ENCODE results near the gene GRIK3.

The GRIK3 gene

DNA sequence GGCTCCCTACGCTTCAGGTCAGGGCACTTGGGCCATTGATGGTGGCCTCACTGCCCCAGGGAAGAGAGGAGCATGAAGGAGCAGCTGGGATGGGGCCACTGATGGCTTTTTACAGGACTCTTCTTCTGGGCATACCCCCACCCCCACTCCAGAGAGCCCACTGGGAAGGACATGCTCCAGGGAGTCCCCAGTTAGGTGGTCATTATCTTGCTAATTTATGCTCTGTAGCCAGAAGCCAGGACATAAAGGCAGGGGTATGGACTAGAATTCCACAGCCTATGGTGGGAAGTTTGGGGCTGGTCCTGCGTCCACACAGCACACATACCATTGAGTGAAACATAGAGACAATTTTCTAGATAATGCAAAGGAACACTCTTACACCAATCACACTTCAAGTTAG, 8.8 kb upstream of the GRIK3 start:
- DNase-seq (ENCODE audit: low read depth, low spot score) = no peak

DNA sequence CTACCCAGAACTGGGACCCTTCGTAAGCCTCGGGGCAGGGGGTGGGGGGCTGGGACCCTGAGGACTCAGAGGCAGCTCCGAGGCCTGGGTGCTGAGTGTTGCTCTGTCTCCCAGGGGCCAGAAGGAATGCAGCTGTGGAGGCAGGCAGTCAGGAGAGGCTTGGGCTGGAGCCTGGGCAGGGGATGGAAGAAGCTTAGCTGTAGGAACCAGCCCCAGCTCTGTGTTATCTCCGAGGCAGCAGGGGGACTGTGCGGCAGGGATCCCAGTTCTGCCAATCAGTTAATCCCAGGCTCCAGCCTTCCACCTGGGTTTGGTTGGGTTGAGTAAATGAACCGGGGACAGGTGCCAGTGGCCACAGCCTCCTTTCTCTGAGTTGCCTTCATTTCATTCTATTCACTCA, 8.2 kb upstream of the GRIK3 start:
- no peak for DNase-seq (ENCODE audit: low read depth, low spot score)

- DNase-seq (ENCODE audit: low read depth, low spot score) = no peak
Measured at GRCh38 chr1:37041483-37041882, 7.2 kb upstream of the GRIK3 start.

- no peak for DNase-seq (ENCODE audit: low read depth, low spot score)
Measured at GRCh38 chr1:37040773-37041172, 6.5 kb upstream of the GRIK3 start.

DNA sequence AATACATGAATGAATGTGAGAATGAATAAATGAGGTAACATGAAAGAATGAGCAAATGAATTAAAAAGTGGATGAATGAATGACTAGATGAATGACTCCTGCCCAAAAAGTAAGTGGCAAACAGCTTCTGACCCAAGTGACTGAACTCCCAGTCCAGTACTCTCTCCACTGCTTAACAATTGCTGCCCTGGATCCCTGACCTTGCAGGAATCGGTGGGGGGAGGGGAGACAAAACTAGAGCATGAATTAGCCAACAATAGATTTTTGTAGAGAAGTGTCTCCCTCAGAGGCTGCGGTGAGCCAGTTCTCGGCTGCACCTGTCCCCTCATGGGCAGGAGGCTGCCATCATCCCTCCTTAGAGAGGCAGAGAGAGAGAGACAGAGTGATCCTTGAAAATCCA, 5.9 kb upstream of the GRIK3 start:
- DNase-seq (ENCODE audit: low read depth, low spot score) = no peak

- DNase-seq (ENCODE audit: low read depth, low spot score) = no peak
Measured at GRCh38 chr1:37038227-37039093, 4.1 kb upstream of the GRIK3 start.

DNA sequence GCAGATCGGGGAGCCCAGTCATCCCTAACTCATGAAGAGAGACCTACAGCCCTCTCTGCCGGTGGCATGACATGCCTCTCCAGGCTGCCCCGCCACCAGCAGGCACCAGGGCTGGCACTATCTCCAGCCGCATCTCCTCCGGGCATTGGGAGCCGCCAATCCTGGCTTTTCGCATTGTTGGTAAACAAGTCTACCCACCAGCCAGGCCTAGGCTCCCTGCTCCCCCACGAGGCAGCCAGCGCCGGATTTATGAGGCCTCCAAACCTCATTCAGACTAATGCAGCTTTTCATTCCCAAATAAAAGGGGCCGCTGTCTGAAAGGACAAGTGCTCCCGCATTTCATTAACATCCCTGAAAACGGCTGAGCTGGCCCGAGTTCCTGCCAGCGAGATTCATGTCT, 3.4 kb upstream of the GRIK3 start:
- no peak for DNase-seq (ENCODE audit: low read depth, low spot score)

GRCh38 chr1:37036667-37037053, 2.3 kb upstream of the GRIK3 start:
- no peak for DNase-seq (ENCODE audit: low read depth, low spot score)

DNA sequence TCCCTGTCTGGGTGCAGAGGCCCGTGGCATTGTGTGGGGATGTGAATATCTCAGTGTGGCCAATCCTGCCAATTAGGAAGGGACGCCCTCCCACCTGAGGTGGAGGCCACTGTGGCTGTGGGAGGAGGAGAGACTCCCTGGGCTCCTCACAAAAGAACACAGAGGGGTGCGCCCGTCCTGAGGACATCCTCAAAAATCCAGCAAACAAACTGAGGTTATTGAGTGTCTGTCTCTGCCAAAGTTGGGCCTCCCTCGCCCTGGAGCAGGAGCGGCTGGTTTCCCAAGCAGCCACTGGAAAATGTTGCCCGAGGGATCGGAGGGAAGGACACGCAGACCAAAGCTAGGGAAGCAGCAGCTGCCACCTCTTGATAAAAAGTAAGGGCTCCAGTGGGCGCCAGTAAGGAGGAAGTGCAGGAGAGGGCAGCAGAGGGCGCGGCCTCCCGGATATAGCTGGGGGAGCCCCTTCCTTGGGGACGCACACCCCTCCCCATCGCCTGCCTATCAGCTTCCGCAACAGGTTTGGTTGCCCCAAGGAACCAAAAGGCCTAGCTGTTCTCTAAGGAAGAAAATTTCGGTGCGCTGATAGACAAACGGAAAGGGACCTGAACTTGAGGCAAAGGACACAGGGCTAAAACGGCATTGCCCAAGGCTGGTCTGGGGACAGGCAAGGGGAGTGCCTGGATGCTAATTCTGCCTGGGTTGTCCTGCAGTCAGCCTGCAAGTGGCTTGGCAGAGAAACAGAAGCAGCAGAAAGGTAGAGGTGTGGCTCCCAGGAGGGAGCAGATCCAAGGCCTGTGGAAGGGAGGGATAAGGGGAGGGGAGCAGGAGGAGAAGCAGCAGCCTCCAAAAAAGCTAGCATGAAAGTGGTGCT, 1.7 kb upstream of the GRIK3 start:
- DNase-seq (ENCODE audit: low read depth, low spot score) = no peak

- DNase-seq (ENCODE audit: low read depth, low spot score) = no peak
Measured at GRCh38 chr1:37035014-37035691, 838 bp upstream of the GRIK3 start.

- no peak for DNase-seq (ENCODE audit: low read depth, low spot score)
Measured at GRCh38 chr1:37033355-37034101, 787 bp downstream of the GRIK3 start.

GRCh38 chr1:37032660-37033354, 1.5 kb downstream of the GRIK3 start:
- DNase-seq (ENCODE audit: low read depth, low spot score) = no peak

- no peak for DNase-seq (ENCODE audit: low read depth, low spot score)
Measured at GRCh38 chr1:37031871-37032270, 2.4 kb downstream of the GRIK3 start.

DNA sequence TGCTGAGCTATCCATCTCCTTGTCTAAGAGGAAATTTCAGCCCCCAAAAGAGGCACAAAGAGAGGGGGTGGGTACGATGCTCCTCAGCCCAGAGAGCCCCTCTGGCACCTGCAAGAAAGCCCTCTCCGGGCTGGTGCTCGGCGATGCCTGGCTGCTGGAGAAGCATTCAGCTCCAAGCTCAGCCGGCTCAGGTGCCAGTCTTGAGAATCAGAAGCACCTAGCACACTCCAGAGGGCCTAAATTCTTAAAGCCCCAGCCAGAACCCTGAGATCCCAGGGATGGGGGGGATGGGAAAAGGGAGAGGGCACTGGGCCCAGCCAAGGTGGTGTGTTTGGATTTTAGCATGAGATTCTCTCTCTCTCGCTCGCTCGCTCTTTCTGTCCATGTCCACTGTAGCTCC, 2.9 kb downstream of the GRIK3 start:
- DNase-seq (ENCODE audit: low read depth, low spot score) = no peak

DNA sequence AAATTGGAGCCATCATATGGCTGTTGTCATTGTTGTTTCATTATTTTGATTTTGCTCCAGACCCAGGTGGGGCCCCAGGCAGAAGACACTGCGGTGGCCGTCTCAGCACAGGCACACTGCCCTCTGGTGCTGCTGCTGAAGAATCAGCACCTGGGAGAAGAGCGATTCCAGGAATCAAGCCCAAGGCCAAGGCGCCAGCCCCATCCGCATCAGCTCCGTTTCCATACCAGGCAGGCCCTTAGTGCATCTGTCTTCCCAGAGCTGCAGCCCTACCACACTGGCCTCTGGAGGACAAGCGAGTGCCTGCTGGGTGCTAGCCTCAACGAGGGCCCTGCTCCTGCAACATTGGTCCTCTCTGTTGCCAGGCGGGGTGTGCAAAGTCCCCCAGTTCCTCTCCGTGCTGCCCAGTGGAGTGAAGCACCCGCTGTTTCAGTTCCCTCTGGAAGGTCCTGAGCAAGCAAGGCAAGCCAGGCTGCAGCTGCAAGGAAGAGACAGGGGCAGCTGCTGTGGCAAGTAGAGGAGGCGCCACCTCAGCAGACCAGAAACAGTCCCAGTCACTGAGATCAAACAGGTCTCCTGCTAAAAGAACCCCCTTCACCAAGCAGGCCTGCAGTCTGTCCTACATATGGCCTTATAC, 5.2 kb downstream of the GRIK3 start:
- DNase-seq (ENCODE audit: low read depth, low spot score) = no peak

- DNase-seq (ENCODE audit: low read depth, low spot score) = no peak
Measured at GRCh38 chr1:37021502-37021901, 12.8 kb downstream of the GRIK3 start.

GRCh38 chr1:37020653-37021277, 13.6 kb downstream of the GRIK3 start:
- no peak for DNase-seq (ENCODE audit: low read depth, low spot score)

- DNase-seq (ENCODE audit: low read depth, low spot score) = no peak
Measured at GRCh38 chr1:37018510-37018909, 15.8 kb downstream of the GRIK3 start.

DNA sequence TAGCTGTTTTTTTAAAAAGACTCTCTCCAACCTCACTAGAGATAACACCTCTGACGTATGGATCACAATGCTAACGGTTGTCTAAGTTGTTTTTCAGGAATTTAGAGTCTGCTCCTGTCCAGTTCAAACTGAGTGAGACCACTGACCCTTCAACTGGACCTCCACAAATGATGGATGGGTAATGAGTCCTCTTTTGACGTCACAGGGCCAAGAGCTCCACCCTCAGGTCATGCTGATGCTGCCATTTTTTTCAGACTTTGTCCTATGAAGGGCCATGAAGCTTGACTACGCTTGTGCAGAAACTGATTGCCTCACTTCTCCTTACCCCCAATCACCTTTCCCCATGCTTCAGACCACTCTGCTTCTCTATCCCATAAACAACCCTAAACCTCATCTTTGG, 16.6 kb downstream of the GRIK3 start:
- DNase-seq (ENCODE audit: low read depth, low spot score) = no peak

GRCh38 chr1:37016121-37016520, 18.2 kb downstream of the GRIK3 start:
- no peak for DNase-seq (ENCODE audit: low read depth, low spot score)

Measured in iPS DF 19.7 (cell line).